Prostate gland (tissue), 2 donors: ENCODE data around the gene CHST1. TPM values are rescaled to one million over a fixed set of nuclear protein-coding genes. Genes with fewer than 3 reads are reported as not detected.

ENCODE experiments used
- DNase-seq: peaks from one replicate; pipeline ENCODE4 v3.0.0-alpha.2; 2019; ENCODE audit warnings: low spot score
- H3K27ac ChIP-seq, 2 donors: fragments of 200-600 bp; sonication (generic); 2 replicates each; pipeline ENCODE4 v1.5.1; 2017 to 2019
- H3K27me3 ChIP-seq: fragments of 200-600 bp; sonication (generic); replicated peaks from 2 replicates; pipeline ENCODE4 v1.5.1; 2019; ENCODE audit not compliant: insufficient read depth
- H3K36me3 ChIP-seq, 2 donors: fragments of 200-600 bp; sonication (generic); 1 replicate in 1 of 2; 2 replicates in 1 of 2; pipeline versions ENCODE4 v1.5.1 to v1.8.1; 2017 to 2019
- H3K4me1 ChIP-seq: fragments of 200-600 bp; sonication (generic); replicated peaks from 2 replicates; pipeline ENCODE4 v1.5.1; 2019
- H3K4me3 ChIP-seq, 2 donors: fragments of 200-600 bp; sonication (generic); 2 replicates each; pipeline ENCODE4 v1.5.1; 2017 to 2019
- H3K9me3 ChIP-seq: fragments of 200-600 bp; sonication (generic); 2 replicates; pipeline ENCODE4 v1.5.1; 2017
- CTCF ChIP-seq, 4 experiments: fragments of 200-600 bp in 2 of 4; fragments of 450-650 bp in 2 of 4; sonication (generic) in 2 of 4; IDR thresholded peaks; 1 replicate in 3 of 4; 2 replicates in 1 of 4; pipeline ENCODE4 v1.5.1; 2016 to 2019; ENCODE audit warnings: antibody characterized with exemption in 4 of 4, mild to moderate bottlenecking in 2 of 4, moderate library complexity in 2 of 4
- POLR2A ChIP-seq: fragments of 450-650 bp; IDR thresholded peaks from one replicate; pipeline ENCODE4 v1.6.1; 2016; ENCODE audit warnings: antibody characterized with exemption, mild to moderate bottlenecking
- POLR2AphosphoS5 ChIP-seq: sonication (generic); formaldehyde crosslinking; IDR thresholded peaks from one replicate; pipeline ENCODE4 v1.6.1; 2017; ENCODE audit warnings: antibody characterized with exemption
- WGBS: methylation state at CpG from one replicate; pipeline ENCODE4 v1.1.5; 2018; 5-methylcytosine and 5-hydroxymethylcytosine counted together
- intact Hi-C: fragments of 100-400 bp; cut with DNase I; formaldehyde crosslinking; loops from one replicate; pipeline ENCODE4 v1.14.2; 2022
- total RNA-seq, 2 donors: library from RNA; depleted of rRNA; stranded (reverse); fragments of >200 nt; gene quantifications; one replicate each; pipeline ENCODE4 v1.1.0, GENCODE V29; 2016

CHST1 gene
- total RNA-seq, 2 donors from 2014 or later = 0.32 to 4.4 TPM

- intact Hi-C loops = no loop called here
- WGBS = 97% methylated on average over 7 of the region's 7 CpGs
- H3K9me3 ChIP-seq = no peaks in the 10 kb centered on the region
- H3K36me3 ChIP-seq = no peaks in the 10 kb centered on the region
- H3K4me1 ChIP-seq = no peaks in the 10 kb centered on the region
- H3K27me3 ChIP-seq = no peaks in the 10 kb centered on the region
- no peak for DNase-seq
- no peak overlapping the region for H3K27ac ChIP-seq
- TF ChIP-seq POLR2A (no peak), POLR2AphosphoS5 (no peak), CTCF (IDR thresholded peaks at IDR 0.05) (no peak)
- no peak overlapping the region for H3K4me3 ChIP-seq
Observed at GRCh38 chr11:45676522-45677095, 11.2 kb upstream of the CHST1 start.

GRCh38 chr11:45675646-45676045, 10.2 kb upstream of the CHST1 start:
- no peaks in the 10 kb centered on the region for H3K27me3 ChIP-seq
- 82% methylated on average over 4 of the region's 4 CpGs for WGBS

GRCh38 chr11:45674481-45675190, 9.2 kb upstream of the CHST1 start:
- Histone ChIP-seq H3K4me1 (no peaks in the 10 kb centered on the region), H3K27ac (no peak overlapping the region), H3K36me3 (no peaks in the 10 kb centered on the region), H3K27me3 (no peaks in the 10 kb centered on the region), H3K9me3 (no peaks in the 10 kb centered on the region), H3K4me3 (no peak overlapping the region)
- 88% methylated on average over 9 of the region's 9 CpGs for WGBS
- DNase-seq = no peak
- no peak for TF ChIP-seq POLR2AphosphoS5
- no peak for TF ChIP-seq CTCF (IDR thresholded peaks at IDR 0.05)
- no peak for TF ChIP-seq POLR2A
- intact Hi-C loops = no loop called here

More at GRCh38 chr11:45675646-45676045, 10.2 kb upstream of the CHST1 start:
- DNase-seq = no peak
- no peaks in the 10 kb centered on the region for H3K9me3 ChIP-seq
- H3K4me3 ChIP-seq = no peak overlapping the region
- intact Hi-C loops = no loop called here
- TF ChIP-seq POLR2AphosphoS5 (no peak), CTCF (IDR thresholded peaks at IDR 0.05) (no peak), POLR2A (no peak)
- H3K36me3 ChIP-seq = no peaks in the 10 kb centered on the region
- no peak overlapping the region for H3K27ac ChIP-seq
- no peaks in the 10 kb centered on the region for H3K4me1 ChIP-seq

GRCh38 chr11:45673441-45673840, 8.0 kb upstream of the CHST1 start:
- TF ChIP-seq CTCF (IDR thresholded peaks at IDR 0.05) = no peak
- TF ChIP-seq POLR2A = no peak
- Histone ChIP-seq H3K9me3 (no peaks in the 10 kb centered on the region), H3K4me1 (no peaks in the 10 kb centered on the region), H3K27me3 (no peaks in the 10 kb centered on the region), H3K4me3 (no peak overlapping the region), H3K36me3 (no peaks in the 10 kb centered on the region), H3K27ac (no peak overlapping the region)
- no peak for DNase-seq
- WGBS = 92% methylated on average over 4 of the region's 4 CpGs
- intact Hi-C loops = no loop called here

GRCh38 chr11:45672593-45672992, 7.2 kb upstream of the CHST1 start:
- Histone ChIP-seq H3K9me3 (no peaks in the 10 kb centered on the region), H3K4me3 (no peak overlapping the region), H3K27me3 (no peaks in the 10 kb centered on the region), H3K4me1 (no peaks in the 10 kb centered on the region), H3K36me3 (no peaks in the 10 kb centered on the region), H3K27ac (no peak overlapping the region)
- 85% methylated on average over 3 of the region's 3 CpGs for WGBS
- intact Hi-C loops = no loop called here
- TF ChIP-seq POLR2AphosphoS5 (no peak), POLR2A (no peak), CTCF (IDR thresholded peaks at IDR 0.05) (no peak)
- no peak for DNase-seq
